H1 (cell line): ENCODE data around the gene MAPKAPK2. TPM values are rescaled to one million over a fixed set of nuclear protein-coding genes. Genes with fewer than 3 reads are reported as not detected.

Source experiments
- CTCF ChIA-PET: fragments of 300-600 bp; sonication (Branson Sonifier 250); formaldehyde crosslinking; loops from one replicate; lab custom pipeline; 2021; ENCODE audit not compliant: partially characterized antibody; lab: Charles Lee
- POLR2A ChIA-PET: fragments of 300-600 bp; sonication (Branson Sonifier 250); formaldehyde crosslinking; loops from one replicate; lab custom pipeline; 2021; ENCODE audit warnings: inconsistent platforms; ENCODE audit not compliant: partially characterized antibody; lab: Charles Lee
- DNase-seq, 2 experiments: peaks; one replicate each; pipeline versions ENCODE4 v3.0.0 to v3.0.0-alpha.2; 2010 to 2022; ENCODE audit warnings: low spot score in 2 of 2, low read depth in 1 of 2, mixed read lengths in 1 of 2
- FAIRE-seq: peaks from 2 replicates; lab custom pipeline; 2011; peaks lifted over from hg19 to GRCh38; lab: Jason Lieb, UNC
- H2AFZ ChIP-seq: 2 replicates; pipeline ENCODE4 v1.8.1; 2012; ENCODE audit warnings: low read length, inconsistent platforms
- H2AK5ac ChIP-seq: 2 replicates; pipeline ENCODE4 v1.6.1; 2013; ENCODE audit warnings: low read depth, low read length
- H2BK120ac ChIP-seq: replicated peaks from 2 replicates; pipeline ENCODE3; 2013; ENCODE audit warnings: low read depth, low read length, inconsistent platforms
- H2BK12ac ChIP-seq: 2 replicates; pipeline ENCODE4 v1.6.1; 2013; ENCODE audit warnings: low read depth, low read length
- H2BK15ac ChIP-seq: 2 replicates; pipeline ENCODE4 v1.6.1; 2013; ENCODE audit warnings: low read length
- H2BK20ac ChIP-seq: 2 replicates; pipeline ENCODE4 v1.6.1; 2013; ENCODE audit warnings: low read length
- H2BK5ac ChIP-seq: 2 replicates; pipeline ENCODE4 v1.6.1; 2013; ENCODE audit warnings: low read depth, low read length
- H3K14ac ChIP-seq: 2 replicates; pipeline ENCODE4 v1.6.1; 2013; ENCODE audit warnings: inconsistent platforms; ENCODE audit not compliant: insufficient read length
- H3K18ac ChIP-seq: 2 replicates; pipeline ENCODE4 v1.6.1; 2013; ENCODE audit warnings: low read length; ENCODE audit errors: extremely low read depth
- H3K23ac ChIP-seq: 2 replicates; pipeline ENCODE4 v1.6.1; 2013; ENCODE audit warnings: inconsistent platforms; ENCODE audit not compliant: insufficient read length
- H3K23me2 ChIP-seq: 2 replicates; pipeline ENCODE4 v1.6.1; 2013; ENCODE audit warnings: low read depth, low read length
- H3K27ac ChIP-seq: 2 replicates; pipeline ENCODE4 v1.6.1; 2011; ENCODE audit warnings: low read depth, low read length, inconsistent platforms
- H3K27me3 ChIP-seq, 4 experiments: replicated peaks in 1 of 4; 1 replicate in 1 of 4; 2 replicates in 3 of 4; pipeline versions ENCODE4 v1.6.1 to v1.8.1; 2011 to 2013; ENCODE audit warnings: low read length in 3 of 4, mild to moderate bottlenecking in 3 of 4, inconsistent platforms in 2 of 4, mixed read lengths in 2 of 4, moderate library complexity in 1 of 4; ENCODE audit not compliant: control insufficient read depth in 3 of 4, insufficient read depth in 3 of 4; ENCODE audit errors: extremely low read depth in 1 of 4
- H3K36me3 ChIP-seq, 4 experiments: 2 replicates each; pipeline versions ENCODE4 v1.6.1 to v1.8.1; 2011 to 2013; ENCODE audit warnings: mild to moderate bottlenecking in 4 of 4, low read length in 3 of 4, moderate library complexity in 2 of 4, control low read depth in 1 of 4, inconsistent platforms in 1 of 4; ENCODE audit not compliant: insufficient read depth in 4 of 4, control insufficient read depth in 2 of 4
- H3K4ac ChIP-seq: replicated peaks from 2 replicates; pipeline ENCODE3; 2013; ENCODE audit warnings: low read length, low read depth, mixed read lengths, inconsistent platforms; ENCODE audit not compliant: insufficient read length
- H3K4me1 ChIP-seq, 4 experiments: replicated peaks in 1 of 4; 1 replicate in 1 of 4; 2 replicates in 3 of 4; pipeline versions ENCODE4 v1.6.1 to v1.8.1; 2011 to 2013; ENCODE audit warnings: low read length in 3 of 4, inconsistent platforms in 2 of 4, mixed read lengths in 1 of 4; ENCODE audit not compliant: insufficient read depth in 4 of 4, control insufficient read depth in 3 of 4
- H3K4me2 ChIP-seq, 2 experiments: 2 replicates each; pipeline versions ENCODE4 v1.6.1 to v1.8.1; 2011 to 2013; ENCODE audit warnings: low read depth in 2 of 2, low read length in 2 of 2, control low read depth in 1 of 2, inconsistent platforms in 1 of 2, mild to moderate bottlenecking in 1 of 2; ENCODE audit not compliant: insufficient read depth in 1 of 2
- H3K4me3 ChIP-seq, 4 experiments: fragments of 200-600, 300-600 bp in 1 of 4; sonication (generic), shearing (Covaris generic), sonication (Bioruptor Twin) in 1 of 4; 2 replicates each; pipeline versions ENCODE4 v1.5.1 to v1.8.1; 2011 to 2016; ENCODE audit warnings: low read length in 4 of 4, low read depth in 3 of 4, control low read depth in 2 of 4, inconsistent platforms in 2 of 4, mild to moderate bottlenecking in 2 of 4, mixed read lengths in 1 of 4, moderate library complexity in 1 of 4; ENCODE audit not compliant: insufficient read depth in 2 of 4; ENCODE audit errors: extremely low read depth in 1 of 4
- H3K56ac ChIP-seq: replicated peaks from 2 replicates; pipeline ENCODE3; 2013; ENCODE audit warnings: low read depth, mild to moderate bottlenecking, mixed read lengths, low read length, inconsistent platforms; ENCODE audit not compliant: insufficient read length
- H3K79me1 ChIP-seq: 2 replicates; pipeline ENCODE4 v1.6.1; 2013; ENCODE audit warnings: low read depth, low read length, control low read depth
- H3K79me2 ChIP-seq, 2 experiments: 2 replicates each; pipeline versions ENCODE4 v1.6.1 to v1.8.1; 2012 to 2013; ENCODE audit warnings: low read length in 2 of 2, mild to moderate bottlenecking in 2 of 2, inconsistent platforms in 1 of 2; ENCODE audit not compliant: insufficient read depth in 2 of 2, control insufficient read depth in 1 of 2
- H3K9ac ChIP-seq, 4 experiments: replicated peaks in 1 of 4; 1 replicate in 1 of 4; 2 replicates in 3 of 4; pipeline versions ENCODE4 v1.6.1 to v1.8.1; 2011 to 2013; ENCODE audit warnings: low read depth in 3 of 4, low read length in 3 of 4, control low read depth in 2 of 4, mild to moderate bottlenecking in 2 of 4, moderate library complexity in 2 of 4, inconsistent platforms in 1 of 4; ENCODE audit errors: extremely low read depth in 1 of 4
- H3K9me3 ChIP-seq, 2 experiments: 2 replicates each; pipeline versions ENCODE4 v1.6.1 to v1.8.1; 2012 to 2013; ENCODE audit warnings: mild to moderate bottlenecking in 2 of 2, moderate library complexity in 2 of 2, control low read depth in 1 of 2, inconsistent platforms in 1 of 2, low read depth in 1 of 2, low read length in 1 of 2, mixed read lengths in 1 of 2; ENCODE audit not compliant: insufficient read depth in 2 of 2
- H4K20me1 ChIP-seq, 2 experiments: replicated peaks in 1 of 2; 2 replicates each; pipeline versions ENCODE3 to v1.8.1; 2011 to 2013; ENCODE audit warnings: inconsistent platforms in 2 of 2, low read length in 2 of 2, mild to moderate bottlenecking in 1 of 2; ENCODE audit not compliant: insufficient read depth in 2 of 2, control insufficient read depth in 1 of 2
- H4K5ac ChIP-seq: 2 replicates; pipeline ENCODE4 v1.6.1; 2013; ENCODE audit warnings: low read length, low read depth, mixed read lengths, inconsistent platforms; ENCODE audit not compliant: insufficient read length
- H4K8ac ChIP-seq: 2 replicates; pipeline ENCODE4 v1.8.0; 2013; ENCODE audit warnings: mild to moderate bottlenecking, moderate library complexity, low read length, inconsistent platforms; ENCODE audit not compliant: insufficient read depth; ENCODE audit errors: extremely low read depth
- H4K91ac ChIP-seq: replicated peaks from 2 replicates; pipeline ENCODE3; 2013; ENCODE audit warnings: low read length, mixed read lengths, inconsistent platforms; ENCODE audit not compliant: insufficient read length
- BRCA1 ChIP-seq: IDR thresholded peaks from 2 replicates; pipeline ENCODE4 v1.6.1; 2012; ENCODE audit warnings: low read depth, low read length, improper control_type of control experiment
- CBX5 ChIP-seq: fragments of 300-800, 300-1000 bp; sonication (generic); IDR thresholded peaks from 2 replicates; pipeline ENCODE4 v1.7.1; 2016; ENCODE audit warnings: antibody characterized with exemption, low read length, low read depth
- CHD2 ChIP-seq: IDR thresholded peaks from 2 replicates; pipeline ENCODE4 v1.6.1; 2012; ENCODE audit warnings: low read length, improper control_type of control experiment
- KDM5A ChIP-seq: fragments of 200-600 bp; IDR thresholded peaks from 2 replicates; pipeline ENCODE4 v1.7.1; 2012; ENCODE audit warnings: mild to moderate bottlenecking, low read length, inconsistent platforms, mixed read lengths
- SIRT6 ChIP-seq: IDR thresholded peaks from one replicate; pipeline ENCODE4 v1.7.1; 2012; ENCODE audit warnings: low read length, inconsistent platforms
- SP2 ChIP-seq: IDR thresholded peaks from 2 replicates; pipeline ENCODE4 v1.6.1; 2012; ENCODE audit warnings: mild to moderate bottlenecking, low read length, inconsistent platforms
- TAF7 ChIP-seq: optimal IDR thresholded peaks from 2 replicates; pipeline ENCODE3; 2011; ENCODE audit warnings: low read depth, mild to moderate bottlenecking, inconsistent platforms, low read length, moderate library complexity, borderline replicate concordance
- TBP ChIP-seq: IDR thresholded peaks from 2 replicates; pipeline ENCODE4 v1.6.1; 2011; ENCODE audit warnings: low read depth, low read length, improper control_type of control experiment
- WGBS, 2 experiments: shearing (Covaris generic) in 1 of 2; methylation state at CpG; one replicate each; pipeline versions ENCODE4 v1.1.6 to v1.1.7; 2013 to 2015; ENCODE audit warnings: low lambda C conversion rate in 2 of 2, mixed read lengths in 2 of 2, inconsistent platforms in 1 of 2, low coverage in 1 of 2, missing lambda C conversion rate in 1 of 2; ENCODE audit not compliant: insufficient replicate concordance in 2 of 2, insufficient coverage in 1 of 2, insufficient read length in 1 of 2; ENCODE audit errors: extremely low coverage in 1 of 2, missing lambda C conversion rate in 1 of 2; 5-methylcytosine and 5-hydroxymethylcytosine counted together
- polyA plus RNA-seq, 7 experiments: library from polyadenylated mRNA; depleted of rRNA in 3 of 7; stranded (reverse) in 5 of 7; unstranded in 2 of 7; fragments of >200 nt in 5 of 7; fragments of 200-250 nt in 2 of 7; gene quantifications; 1 replicate in 5 of 7; 2 replicates in 1 of 7; 4 replicates in 1 of 7; pipeline versions ENCODE4 v1.2.1 to v1.2.3, GENCODE V29; 2011 to 2013; ENCODE audit warnings: missing spikeins in 2 of 7, mixed read lengths in 2 of 7
- total RNA-seq: library from RNA; stranded (reverse); fragmentation: NEBNext Ultra II Directional; extraction: Animal tissue kit (Norgen Biotek cat#: 25700); gene quantifications from 2 replicates; pipeline ENCODE4 v1.2.1, GENCODE V29; 2021
- TF ChIP-seq, protein P1 (sequence below): IDR thresholded peaks from 2 replicates; pipeline ENCODE4 v1.6.1; 2012; ENCODE audit warnings: inconsistent platforms
- TF ChIP-seq, protein P2 (sequence below): IDR thresholded peaks from 2 replicates; pipeline ENCODE4 v1.6.1; 2011; ENCODE audit warnings: low read depth, mild to moderate bottlenecking, low read length; ENCODE audit not compliant: insufficient read depth

The MAPKAPK2 gene
- total and polyA plus RNA-seq, 2 of the 8 experiments (the other 6 are each of a cell fraction or from before 2014, with no cell fraction given): 27.5 to 44.9 TPM

DNA sequence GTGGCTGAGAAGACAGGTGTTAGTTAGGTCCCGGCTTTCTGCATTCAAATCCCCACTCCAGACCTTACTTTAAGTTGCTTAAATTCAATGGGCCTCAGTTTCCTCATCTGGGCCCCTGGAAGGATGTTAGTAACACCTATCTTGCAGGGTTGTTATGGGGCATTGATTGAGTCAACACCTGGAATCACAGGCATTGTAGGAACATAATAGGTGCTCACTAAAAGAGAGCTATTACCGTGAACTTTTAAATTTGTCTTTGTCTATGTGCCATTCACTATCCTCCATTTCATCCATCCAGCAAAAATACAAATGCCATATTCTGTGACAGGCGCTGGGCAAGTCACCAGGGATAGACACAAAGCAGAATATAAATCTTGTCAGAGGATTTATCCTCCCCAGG is 10.5 kb upstream of the MAPKAPK2 start:
- Histone ChIP-seq H4K91ac (no peak overlapping the region), H3K4ac (no peak overlapping the region), H3K18ac (no peak overlapping the region), H3K36me3 (no peaks in the 10 kb centered on the region), H3K4me2 (no peak overlapping the region), H3K79me2 (no peaks in the 10 kb centered on the region), H2AFZ (no peak overlapping the region), H3K79me1 (no peaks in the 10 kb centered on the region), H3K9me3 (no peaks in the 10 kb centered on the region), H3K4me1 (peaks cover 2 to 15% (median 4%) of the 10 kb centered on the region in 4 experiments; a peak in 5 of 7 replicates), H3K27me3 (no peaks in the 10 kb centered on the region), H4K8ac (no peak overlapping the region), H2BK120ac (no peak overlapping the region), H3K14ac (no peak overlapping the region), H2AK5ac (no peak overlapping the region), H3K4me3 (no peak overlapping the region), H2BK20ac (no peak overlapping the region), H3K23me2 (no peaks in the 10 kb centered on the region), H4K5ac (no peak overlapping the region), H3K9ac (no peak overlapping the region), H3K27ac (no peak overlapping the region), H4K20me1 (no peaks in the 10 kb centered on the region), H2BK12ac (no peak overlapping the region), H3K23ac (no peak overlapping the region), H3K56ac (no peak overlapping the region), H2BK5ac (no peak overlapping the region), H2BK15ac (no peak overlapping the region)
- DNase-seq: no peak
- 90% methylated on average over 3 of the region's 3 CpGs; no CpG with 5 or more reads in 1 of the 2 experiments for WGBS, 2 experiments
- CTCF ChIA-PET: interaction anchor here (1.2 to 23.8 kb wide), 8 partner anchors 9 to 90 kb away, joined by 3 to 666 read pairs (median 4); partner anchors contain the start of gene DYRK3
- POLR2A ChIA-PET: interaction anchor here (1.1 kb wide), 1 partner anchor 26 kb away, joined by 3 read pairs; no protein-coding TSS in a partner anchor
- TF ChIP-seq, protein P1, sequence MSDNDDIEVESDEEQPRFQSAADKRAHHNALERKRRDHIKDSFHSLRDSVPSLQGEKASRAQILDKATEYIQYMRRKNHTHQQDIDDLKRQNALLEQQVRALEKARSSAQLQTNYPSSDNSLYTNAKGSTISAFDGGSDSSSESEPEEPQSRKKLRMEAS: no peak
- no peak for TF ChIP-seq TAF7
- TF ChIP-seq KDM5A: no peak
- TF ChIP-seq SP2: no peak
- no peak for TF ChIP-seq TBP
- TF ChIP-seq CBX5: no peak
- TF ChIP-seq, protein P2, sequence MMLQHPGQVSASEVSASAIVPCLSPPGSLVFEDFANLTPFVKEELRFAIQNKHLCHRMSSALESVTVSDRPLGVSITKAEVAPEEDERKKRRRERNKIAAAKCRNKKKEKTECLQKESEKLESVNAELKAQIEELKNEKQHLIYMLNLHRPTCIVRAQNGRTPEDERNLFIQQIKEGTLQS: no peak
- TF ChIP-seq BRCA1: no peak
- no peak for TF ChIP-seq SIRT6
- TF ChIP-seq CHD2: no peak
- no peak for FAIRE-seq
